ENCODE data around the gene CAMK2D.

- no peak for TF ChIP-seq CTCF (conservative IDR thresholded peaks at IDR 0.05; ENCODE audit: low read length)
- TF ChIP-seq EZH2phosphoT487 (IDR thresholded peaks at IDR 0.05; ENCODE audit: borderline replicate concordance, low read depth, low read length), result no peak
Observed at GRCh38 chr4:113801882-113802281, 40.3 kb upstream of the CAMK2D start.

All from OCI-LY7 (cell line).